Lower leg skin (tissue), 3 donors: ENCODE measurements around the gene FGF12.

ENCODE experiments used
- CTCF ChIP-seq, 3 donors: fragments of 450-650 bp; IDR thresholded peaks; one replicate each; pipeline ENCODE4 v1.5.1; 2016; ENCODE audit warnings: antibody characterized with exemption in 3 of 3, mild to moderate bottlenecking in 3 of 3, moderate library complexity in 2 of 3
- POLR2A ChIP-seq, 2 donors: fragments of 450-650 bp; IDR thresholded peaks; one replicate each; pipeline ENCODE4 v1.6.1; 2016 to 2017; ENCODE audit warnings: antibody characterized with exemption in 2 of 2, mild to moderate bottlenecking in 1 of 2, moderate library complexity in 1 of 2

- TF ChIP-seq CTCF (IDR thresholded peaks at IDR 0.05): no peak
- TF ChIP-seq POLR2A (IDR thresholded peaks at IDR 0.05): no peak
Measured at GRCh38 chr3:192422997-192423342, 304.4 kb downstream of the FGF12 start.
